ENCODE measurements around the gene DCLRE1B. TPM values are rescaled to one million over a fixed set of nuclear protein-coding genes. Genes with fewer than 3 reads are reported as not detected.

DCLRE1B gene
- total RNA-seq, 4 donors from 2014 or later, result 3.2 to 9.2 (median 5.1) TPM

GRCh38 chr1:113903501-113904292 lies 1.4 kb upstream of the DCLRE1B start:
- Histone ChIP-seq H3K9me3 (no peaks in the 10 kb centered on the region), H3K4me3 (peak overlapping the region; percentile 72 to 84), H3K4me1 (peaks cover 5 to 44% (median 18%) of the 10 kb centered on the region in 3 donors), H3K27me3 (no peaks in the 10 kb centered on the region), H3K36me3 (peaks cover 0 to 52% of the 10 kb centered on the region in 2 donors), H3K27ac (peak overlapping the region; percentile 87 to 95 (median 93))
- 14 to 25% methylated on average over 4 to 7 of the region's 7 CpGs for WGBS, 2 donors (ENCODE audit: low coverage in 1 of 2)
- TF ChIP-seq POLR2A (IDR thresholded peaks at IDR 0.05) (no peak), EP300 (IDR thresholded peaks at IDR 0.05) (no peak), POLR2AphosphoS5 (IDR thresholded peaks at IDR 0.05) (no peak), CTCF (IDR thresholded peaks at IDR 0.05) (no peak)
- ATAC-seq, result no peak

- no peak for ATAC-seq
- H3K4me3 ChIP-seq, result peak overlapping the region; percentile 72 to 84
- H3K4me1 ChIP-seq, result peaks cover 5 to 40% (median 18%) of the 10 kb centered on the region in 3 donors
- no peaks in the 10 kb centered on the region for H3K27me3 ChIP-seq
- peak overlapping the region; percentile 87 to 95 (median 93) for H3K27ac ChIP-seq
- H3K9me3 ChIP-seq, result no peaks in the 10 kb centered on the region
- H3K36me3 ChIP-seq, result peaks cover 0 to 49% of the 10 kb centered on the region in 2 donors
- WGBS, 2 donors (ENCODE audit: low coverage in 1 of 2), result 0% methylated on average over 2 to 11 of the region's 11 CpGs
- TF ChIP-seq POLR2A (IDR thresholded peaks at IDR 0.05) (no peak), EP300 (IDR thresholded peaks at IDR 0.05) (no peak), CTCF (IDR thresholded peaks at IDR 0.05) (no peak), POLR2AphosphoS5 (IDR thresholded peaks at IDR 0.05) (no peak)
Observed at GRCh38 chr1:113904293-113904673, 843 bp upstream of the DCLRE1B start.

DNA sequence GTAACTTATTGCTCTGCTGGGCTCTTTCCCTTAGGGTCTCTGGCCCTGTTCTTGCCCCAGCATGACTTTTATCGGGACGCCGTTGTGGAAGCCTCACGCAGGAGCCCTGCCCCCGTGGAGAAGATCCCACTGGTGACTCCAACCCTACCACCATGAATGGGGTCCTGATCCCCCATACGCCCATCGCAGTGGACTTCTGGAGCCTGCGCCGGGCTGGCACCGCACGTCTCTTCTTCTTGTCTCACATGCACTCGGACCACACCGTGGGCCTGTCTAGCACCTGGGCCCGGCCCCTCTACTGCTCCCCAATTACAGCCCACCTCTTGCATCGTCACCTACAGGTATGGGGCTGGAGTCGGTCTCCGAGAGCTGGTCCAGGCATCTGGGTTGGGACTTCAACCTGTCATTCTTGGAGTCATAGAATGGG lies 322 bp downstream of the DCLRE1B start:
- peaks cover 0 to 46% of the 10 kb centered on the region in 2 donors for H3K36me3 ChIP-seq
- no peaks in the 10 kb centered on the region for H3K9me3 ChIP-seq
- TF ChIP-seq CTCF (IDR thresholded peaks at IDR 0.05), result no peak
- no peak for TF ChIP-seq EP300 (IDR thresholded peaks at IDR 0.05)
- TF ChIP-seq POLR2AphosphoS5 (IDR thresholded peaks at IDR 0.05), result no peak
- no peak for TF ChIP-seq POLR2A (IDR thresholded peaks at IDR 0.05)
- peaks cover 5 to 40% (median 18%) of the 10 kb centered on the region in 3 donors for H3K4me1 ChIP-seq
- no peak for ATAC-seq
- H3K27ac ChIP-seq, result peak overlapping the region; percentile 31 to 95 (median 93)
- 0% methylated on average over 3 to 5 of the region's 17 CpGs for WGBS, 2 donors (ENCODE audit: low coverage in 1 of 2)
- peak overlapping the region; percentile 55 to 84 for H3K4me3 ChIP-seq
- H3K27me3 ChIP-seq, result no peaks in the 10 kb centered on the region

- Histone ChIP-seq H3K9me3 (no peaks in the 10 kb centered on the region), H3K4me1 (peaks cover 3 to 17% (median 8%) of the 10 kb centered on the region in 3 donors), H3K27ac (peak overlapping the region; percentile 63 to 80 (median 73)), H3K36me3 (peaks cover 0 to 38% of the 10 kb centered on the region in 2 donors), H3K4me3 (no peak overlapping the region), H3K27me3 (no peaks in the 10 kb centered on the region)
- peak; percentile 86 for ATAC-seq
- TF ChIP-seq POLR2AphosphoS5 (IDR thresholded peaks at IDR 0.05), result no peak
- 6 to 22% methylated on average over 5 to 6 of the region's 6 CpGs for WGBS, 2 donors (ENCODE audit: low coverage in 1 of 2)
Observed at GRCh38 chr1:113912594-113913311, 7.6 kb downstream of the DCLRE1B start.

DNA sequence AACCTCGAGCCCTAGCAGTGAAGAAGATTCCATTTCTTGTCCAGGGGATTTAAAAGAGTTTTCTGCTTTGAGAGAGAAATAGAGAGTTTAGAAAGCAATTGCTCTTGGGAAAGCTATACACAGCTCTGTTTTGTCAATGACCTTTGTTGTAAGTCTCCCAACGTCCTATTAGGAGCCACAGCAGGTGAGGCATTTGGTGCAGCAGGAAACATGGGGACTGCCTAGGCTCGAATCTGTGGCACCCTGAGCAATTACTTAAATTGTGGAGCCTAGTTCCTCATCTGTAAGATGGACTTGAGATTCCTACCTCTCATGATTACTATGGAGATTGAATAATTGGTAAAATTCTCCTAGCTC lies 8.2 kb downstream of the DCLRE1B start:
- no peak overlapping the region for H3K4me3 ChIP-seq

More for the DNA sequence above, 8.2 kb downstream of the DCLRE1B start:
- TF ChIP-seq EP300 (IDR thresholded peaks at IDR 0.05) (no peak), POLR2AphosphoS5 (IDR thresholded peaks at IDR 0.05) (no peak), CTCF (IDR thresholded peaks at IDR 0.05) (no peak), POLR2A (IDR thresholded peaks at IDR 0.05) (no peak)
- Histone ChIP-seq H3K4me1 (peaks cover 3 to 17% (median 8%) of the 10 kb centered on the region in 3 donors), H3K27me3 (no peaks in the 10 kb centered on the region), H3K9me3 (no peaks in the 10 kb centered on the region), H3K36me3 (peaks cover 0 to 33% of the 10 kb centered on the region in 2 donors), H3K27ac (peak overlapping the region; percentile 63 to 80 (median 73))
- ATAC-seq, result no peak
- 22 to 25% methylated on average over 2 of the region's 3 CpGs for WGBS, 2 donors (ENCODE audit: low coverage in 1 of 2)

Data from gastroesophageal sphincter (tissue), 4 donors.